GM12801 (cell line): ENCODE measurements around the gene PGAP6.

ENCODE experiments used
- TF ChIP-seq, protein P1 (sequence below): IDR thresholded peaks from one replicate; pipeline ENCODE4 v1.5.1; 2011; ENCODE audit warnings: control low read depth; ENCODE audit not compliant: insufficient read length; ENCODE audit errors: extremely low read depth

PGAP6 gene

DNA sequence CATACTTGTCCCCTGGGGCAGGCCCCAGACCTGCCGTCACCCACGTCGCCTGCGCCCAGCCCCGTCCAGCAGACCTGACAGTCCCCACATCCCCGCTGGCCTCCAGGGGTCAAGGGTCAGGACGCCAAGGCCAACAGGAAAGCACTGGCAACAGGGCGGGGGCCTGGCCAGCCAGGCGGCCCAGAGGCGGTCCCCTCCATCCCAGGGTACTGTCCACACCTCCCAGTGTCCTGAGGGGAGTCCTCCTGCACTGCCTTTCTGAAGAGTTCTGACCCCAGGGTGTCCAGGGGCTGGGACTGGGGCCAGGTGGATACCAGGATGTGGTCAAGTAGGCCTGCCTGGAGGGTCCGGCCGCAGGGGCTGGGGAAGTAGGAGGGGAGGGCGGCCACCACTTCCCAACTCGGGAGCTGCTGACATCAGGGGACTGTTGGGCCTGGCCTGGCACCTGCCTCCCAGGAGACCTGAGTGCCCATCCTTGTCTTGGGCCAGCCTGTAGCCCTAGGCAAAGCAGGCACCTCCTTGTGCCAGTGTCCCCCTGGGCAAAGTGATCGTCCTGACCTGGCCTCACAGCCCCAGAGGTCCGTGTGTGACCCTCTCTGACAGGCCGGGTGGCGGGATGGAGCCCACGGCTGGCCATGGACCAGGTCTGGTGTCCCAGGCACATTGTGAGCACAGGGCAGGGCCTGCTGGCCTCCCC lies 22.6 kb downstream of the PGAP6 start:
- TF ChIP-seq, protein P1, sequence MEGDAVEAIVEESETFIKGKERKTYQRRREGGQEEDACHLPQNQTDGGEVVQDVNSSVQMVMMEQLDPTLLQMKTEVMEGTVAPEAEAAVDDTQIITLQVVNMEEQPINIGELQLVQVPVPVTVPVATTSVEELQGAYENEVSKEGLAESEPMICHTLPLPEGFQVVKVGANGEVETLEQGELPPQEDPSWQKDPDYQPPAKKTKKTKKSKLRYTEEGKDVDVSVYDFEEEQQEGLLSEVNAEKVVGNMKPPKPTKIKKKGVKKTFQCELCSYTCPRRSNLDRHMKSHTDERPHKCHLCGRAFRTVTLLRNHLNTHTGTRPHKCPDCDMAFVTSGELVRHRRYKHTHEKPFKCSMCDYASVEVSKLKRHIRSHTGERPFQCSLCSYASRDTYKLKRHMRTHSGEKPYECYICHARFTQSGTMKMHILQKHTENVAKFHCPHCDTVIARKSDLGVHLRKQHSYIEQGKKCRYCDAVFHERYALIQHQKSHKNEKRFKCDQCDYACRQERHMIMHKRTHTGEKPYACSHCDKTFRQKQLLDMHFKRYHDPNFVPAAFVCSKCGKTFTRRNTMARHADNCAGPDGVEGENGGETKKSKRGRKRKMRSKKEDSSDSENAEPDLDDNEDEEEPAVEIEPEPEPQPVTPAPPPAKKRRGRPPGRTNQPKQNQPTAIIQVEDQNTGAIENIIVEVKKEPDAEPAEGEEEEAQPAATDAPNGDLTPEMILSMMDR: no peak

DNA sequence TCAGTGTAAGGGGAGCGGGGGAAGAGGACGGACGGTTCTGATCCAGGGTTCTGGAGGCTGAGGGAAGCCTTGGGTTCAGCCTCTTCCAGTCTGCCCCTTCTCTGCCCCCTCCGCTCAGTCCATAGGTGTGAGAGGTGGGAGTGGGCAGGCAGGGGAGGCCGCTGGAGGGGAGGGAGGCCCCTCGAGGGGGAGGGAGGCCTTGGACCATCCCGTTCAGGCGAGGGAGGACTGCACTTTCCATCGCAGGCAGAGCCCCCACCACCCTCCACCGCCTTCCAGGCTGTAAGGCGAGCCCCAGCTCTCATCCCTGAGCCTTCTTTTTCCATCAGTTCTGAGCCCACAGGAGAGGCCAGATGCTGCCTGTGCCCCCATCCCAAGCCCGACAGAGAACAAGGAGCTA lies 25.0 kb downstream of the PGAP6 start:
- TF ChIP-seq, protein P1: no peak

DNA sequence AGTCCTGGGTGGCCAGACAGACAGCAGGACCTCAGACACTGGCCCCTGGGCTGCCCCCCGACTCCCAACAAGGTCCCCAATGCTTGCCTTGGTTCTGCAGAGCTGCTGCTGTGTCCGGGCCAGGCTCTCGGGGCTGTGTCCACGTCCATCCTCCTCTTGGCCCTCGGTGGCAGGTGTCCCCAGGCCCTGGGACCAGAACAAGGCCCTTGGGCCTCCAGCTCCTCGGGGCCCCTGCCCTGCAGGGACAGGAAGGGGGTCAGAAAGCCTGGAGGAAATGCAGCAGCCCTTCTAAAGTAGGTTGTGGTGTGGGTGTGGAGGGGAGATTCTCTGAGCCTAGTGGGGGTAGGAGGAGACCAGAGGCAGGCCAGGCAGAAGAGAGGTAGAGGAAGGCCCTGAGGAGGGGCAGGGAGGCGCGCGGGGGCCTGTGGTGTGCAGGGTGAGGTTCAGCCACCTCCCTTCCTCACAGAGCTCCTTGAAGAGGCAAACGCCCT lies 26.8 kb downstream of the PGAP6 start:
- TF ChIP-seq, protein P1: no peak

DNA sequence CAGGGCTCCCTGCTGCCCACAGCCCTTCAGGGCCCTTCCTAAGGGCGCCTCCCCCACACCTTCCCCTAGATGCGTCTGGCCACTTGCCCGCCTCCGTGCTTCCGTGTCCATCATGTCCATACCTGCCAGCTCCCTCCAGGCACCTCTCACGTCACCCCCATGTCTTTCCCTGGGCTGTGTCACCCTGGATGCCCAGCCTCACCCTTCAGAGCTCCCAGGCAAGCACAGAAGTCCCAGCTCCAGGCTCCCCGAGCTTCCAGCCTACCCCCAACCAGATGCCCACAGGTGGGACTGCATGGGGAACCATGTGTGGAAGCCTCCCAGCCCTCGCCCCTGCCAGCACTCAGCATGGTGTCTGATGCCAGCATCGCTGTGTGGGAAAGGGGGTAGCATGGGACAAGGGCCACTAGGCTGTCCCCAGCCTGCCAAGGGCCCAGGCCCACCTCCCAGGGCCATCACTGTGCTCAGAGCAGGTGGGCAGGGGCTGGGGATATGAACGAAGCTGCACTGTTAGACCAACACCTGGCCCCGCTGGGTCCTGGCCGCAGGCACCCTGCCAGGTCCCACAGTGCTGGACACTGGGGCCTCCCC lies 27.4 kb downstream of the PGAP6 start:
- TF ChIP-seq, protein P1: no peak

DNA sequence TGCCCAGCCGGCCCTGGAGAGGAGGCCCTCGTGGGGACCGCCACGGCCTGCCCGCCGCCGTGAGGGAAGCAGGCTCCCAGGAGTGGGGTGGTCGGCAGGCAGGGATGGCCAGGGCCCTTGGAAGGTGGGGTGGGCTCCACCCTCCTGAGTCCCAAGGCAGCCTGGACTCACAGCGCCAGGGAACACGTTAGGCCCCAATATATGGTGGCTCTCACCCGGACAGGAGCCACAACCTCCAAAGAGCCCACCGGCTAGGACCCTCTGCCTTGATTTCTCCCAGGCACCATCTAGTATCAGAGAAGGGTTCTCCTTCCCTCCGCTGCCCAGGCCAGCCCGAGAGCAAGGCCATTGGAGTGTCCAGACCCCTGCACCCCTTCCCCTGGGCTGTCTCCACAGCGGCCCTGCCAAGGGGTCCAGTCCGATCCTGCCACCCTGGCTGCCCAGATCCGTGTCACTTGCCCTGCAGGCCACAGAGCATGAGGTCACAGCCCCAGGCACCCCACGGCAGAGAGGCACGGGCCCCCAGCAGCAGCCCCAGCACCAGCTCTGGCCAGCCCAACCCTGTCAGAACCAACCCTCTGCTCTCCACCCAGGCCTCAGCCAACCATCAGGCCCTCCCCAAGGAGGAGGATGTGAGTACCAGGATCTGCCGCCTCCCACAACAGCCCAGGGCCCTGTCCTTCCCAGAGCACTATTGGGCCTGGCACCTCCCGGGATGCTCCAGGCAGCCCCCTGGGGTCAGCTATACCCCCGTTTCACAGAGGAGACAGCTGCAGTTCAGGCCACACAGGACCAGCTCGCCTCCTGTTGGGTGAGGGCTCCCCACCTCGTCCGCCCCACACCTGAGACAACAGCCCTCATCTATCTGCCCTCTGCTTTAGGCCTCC lies 28.1 kb downstream of the PGAP6 start:
- TF ChIP-seq, protein P1: no peak

DNA sequence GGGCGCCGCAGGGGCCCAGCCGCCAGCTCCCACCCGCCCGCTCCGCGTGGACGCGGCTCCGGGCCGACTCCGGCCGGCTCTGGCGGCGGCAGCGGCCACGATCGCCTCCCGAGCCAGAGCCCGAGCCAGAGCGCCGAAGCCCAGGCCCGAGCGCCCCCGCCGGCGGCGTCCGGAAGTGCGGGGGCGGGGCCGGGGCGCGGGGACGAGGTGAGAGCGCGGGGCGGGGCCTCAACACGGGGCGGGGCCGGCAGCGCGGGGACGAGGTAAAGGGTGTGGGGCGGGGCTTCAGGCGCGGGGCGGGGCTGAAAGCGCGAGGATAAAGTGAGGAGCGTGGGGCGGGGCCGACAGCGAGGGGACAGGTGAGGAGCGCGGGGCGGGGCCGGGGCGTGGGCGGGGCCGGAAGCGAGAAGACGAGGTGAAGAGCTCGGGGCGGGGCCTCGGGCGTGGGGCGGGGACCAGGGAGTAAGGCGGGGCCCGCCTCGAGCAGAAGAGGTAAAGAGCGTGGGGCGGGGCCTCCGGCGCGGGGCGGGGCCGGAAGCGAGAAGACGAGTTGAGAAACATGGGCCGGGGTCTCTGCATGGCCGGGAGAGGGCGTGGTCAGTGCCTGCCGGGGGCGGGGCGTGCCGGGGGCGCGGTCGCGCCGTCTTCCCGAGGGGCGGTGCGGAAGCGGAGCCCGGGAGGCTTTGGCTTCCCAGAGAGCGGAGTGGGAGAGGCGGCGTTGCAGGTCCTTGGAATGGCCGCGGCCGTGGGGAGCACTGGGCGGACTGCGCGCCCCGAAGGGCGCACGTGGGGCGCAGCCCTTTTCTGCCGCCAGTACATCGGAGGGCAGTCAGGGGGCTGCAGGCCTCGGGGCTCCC lies 29.0 kb downstream of the PGAP6 start, which contains the start of gene AXIN1:
Gene AXIN1 (minus strand): TSS at position 177 of the 857 bp plus-strand sequence. CDS start 5,698 bp downstream, outside the sequence.
- TF ChIP-seq, protein P1: no peak
